Measurements from ENCODE around the gene CEPT1.

CEPT1 gene

DNA sequence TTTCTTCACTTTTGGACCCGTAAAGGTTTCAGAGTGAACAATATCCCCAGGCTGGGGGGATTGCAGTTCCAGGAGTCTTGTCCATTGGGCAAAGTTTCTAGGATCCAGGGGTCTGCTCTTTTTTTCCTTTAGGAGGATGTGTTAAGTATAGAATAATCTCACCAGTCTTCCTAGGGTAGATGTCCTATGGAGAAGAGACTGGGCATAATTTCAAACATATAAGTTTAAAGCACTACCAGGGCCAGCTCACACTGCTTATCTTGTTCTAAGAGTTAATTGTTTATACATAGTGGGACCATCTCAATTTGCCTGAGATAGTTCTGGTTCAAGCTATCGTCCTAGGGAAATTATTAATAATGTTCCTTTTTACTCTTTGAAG, 88.7 kb downstream of the CEPT1 start:
- no peak for DNase-seq

DNA sequence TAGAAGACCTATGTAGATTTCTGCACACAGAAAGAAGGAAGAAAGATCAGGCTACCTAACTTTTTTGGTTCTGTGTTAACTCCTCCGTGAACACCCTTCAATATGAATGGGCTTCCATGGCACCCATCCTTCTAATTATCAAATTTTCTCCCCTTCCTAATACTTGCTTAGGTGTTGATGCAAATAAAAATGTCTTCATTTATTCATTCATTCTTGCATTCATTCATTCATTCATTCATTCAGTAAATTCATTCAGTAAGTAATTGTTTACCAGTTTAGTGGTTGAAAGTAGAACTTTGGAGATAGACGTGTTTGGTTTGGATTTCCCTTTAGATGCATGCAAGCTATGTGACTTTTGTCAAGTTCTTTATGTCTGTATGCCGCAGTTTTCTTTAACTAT, 92.1 kb downstream of the CEPT1 start:
- no peak for DNase-seq

DNA sequence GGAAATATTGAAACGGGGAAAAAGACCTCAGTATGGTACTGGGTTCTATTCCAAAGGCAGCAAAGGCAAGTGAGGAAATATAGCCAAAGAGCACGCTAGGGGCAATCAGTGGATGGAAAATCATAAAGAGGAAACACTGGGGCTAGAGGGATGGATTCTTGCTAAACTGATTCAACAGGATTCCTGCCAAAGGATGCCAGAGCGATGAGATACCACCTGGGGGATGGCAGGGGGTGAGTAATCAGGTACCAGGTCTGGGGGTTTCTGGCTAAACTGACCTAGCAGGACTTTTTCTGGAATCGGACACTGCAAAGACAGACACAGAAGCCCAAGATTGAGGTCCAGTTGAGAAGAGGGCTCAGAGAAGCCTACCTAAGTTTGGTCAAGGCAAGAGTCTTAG, 94.2 kb downstream of the CEPT1 start:
- no peak for DNase-seq
